ES-I3 (cell line): ENCODE data around the gene TTL.

Experiments
- H3K36me3 ChIP-seq: 2 replicates; pipeline ENCODE4 v1.6.1; 2013; ENCODE audit warnings: mild to moderate bottlenecking, low read length, control low read depth, moderate library complexity; ENCODE audit not compliant: insufficient read depth
- H3K4me1 ChIP-seq: 2 replicates; pipeline ENCODE4 v1.6.1; 2013; ENCODE audit warnings: mild to moderate bottlenecking, control low read depth, low read length; ENCODE audit not compliant: insufficient read depth
- H3K9ac ChIP-seq: 2 replicates; pipeline ENCODE4 v1.6.1; 2013; ENCODE audit warnings: low read depth, mild to moderate bottlenecking, low read length, moderate library complexity
- H3K9me3 ChIP-seq: 2 replicates; pipeline ENCODE4 v1.6.1; 2013; ENCODE audit warnings: mild to moderate bottlenecking, low read length, moderate library complexity; ENCODE audit not compliant: control insufficient read depth, insufficient read depth

Gene TTL

DNA sequence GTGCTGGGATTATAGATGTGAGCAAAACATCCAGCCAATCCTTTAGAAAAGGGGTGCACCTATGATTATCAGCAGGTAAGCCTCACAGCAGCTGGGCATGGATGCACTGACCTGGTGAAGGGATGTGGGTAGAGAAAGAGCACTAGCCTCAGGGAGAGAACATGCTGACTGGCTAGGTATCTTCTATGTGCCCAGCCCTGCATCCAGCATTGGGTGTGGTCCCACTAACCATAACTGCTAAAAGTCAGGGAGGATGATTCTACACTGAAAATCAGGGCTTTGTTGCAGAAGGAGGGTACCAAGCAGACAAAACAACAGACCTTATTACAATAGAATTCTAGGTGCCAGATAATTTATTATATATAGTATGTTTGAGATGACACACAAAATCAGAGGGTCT, 27.4 kb upstream of the TTL start:
- H3K36me3 ChIP-seq = no peaks in the 10 kb centered on the region
- H3K4me1 ChIP-seq = no peaks in the 10 kb centered on the region
- no peak overlapping the region for H3K9ac ChIP-seq
- H3K9me3 ChIP-seq = no peaks in the 10 kb centered on the region

- Histone ChIP-seq H3K9ac (no peak overlapping the region), H3K9me3 (no peaks in the 10 kb centered on the region), H3K4me1 (no peaks in the 10 kb centered on the region), H3K36me3 (no peaks in the 10 kb centered on the region)
These were observed 22.6 kb upstream of the TTL start for GRCh38 chr2:112459372-112459771.

- Histone ChIP-seq H3K9me3 (no peaks in the 10 kb centered on the region), H3K4me1 (no peaks in the 10 kb centered on the region), H3K9ac (no peak overlapping the region), H3K36me3 (no peaks in the 10 kb centered on the region)
These were observed 19.8 kb upstream of the TTL start for GRCh38 chr2:112462178-112462577.

DNA sequence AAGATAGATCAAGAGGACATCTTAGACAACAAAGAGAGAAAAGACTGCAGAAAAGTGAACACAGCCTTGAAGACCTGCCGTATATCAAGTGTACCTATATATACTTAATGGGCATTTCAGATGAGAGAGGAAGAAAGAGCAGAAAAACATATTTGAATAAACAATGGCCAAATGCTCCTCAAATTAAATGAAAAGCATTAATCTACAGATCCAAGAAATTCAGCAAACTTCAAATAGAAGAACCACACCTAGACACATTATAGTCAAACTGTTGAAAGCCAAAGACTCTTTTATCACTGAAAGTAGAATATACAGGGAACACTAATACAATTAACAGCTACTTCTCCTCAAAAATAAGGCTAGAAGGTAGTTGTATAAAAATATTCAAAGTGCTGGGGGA, 18.7 kb upstream of the TTL start:
- H3K4me1 ChIP-seq = no peaks in the 10 kb centered on the region
- H3K36me3 ChIP-seq = no peaks in the 10 kb centered on the region
- H3K9ac ChIP-seq = no peak overlapping the region
- H3K9me3 ChIP-seq = no peaks in the 10 kb centered on the region

- Histone ChIP-seq H3K4me1 (no peaks in the 10 kb centered on the region), H3K36me3 (no peaks in the 10 kb centered on the region), H3K9me3 (no peaks in the 10 kb centered on the region), H3K9ac (no peak overlapping the region)
These were observed 16.6 kb upstream of the TTL start for GRCh38 chr2:112465382-112465781.

DNA sequence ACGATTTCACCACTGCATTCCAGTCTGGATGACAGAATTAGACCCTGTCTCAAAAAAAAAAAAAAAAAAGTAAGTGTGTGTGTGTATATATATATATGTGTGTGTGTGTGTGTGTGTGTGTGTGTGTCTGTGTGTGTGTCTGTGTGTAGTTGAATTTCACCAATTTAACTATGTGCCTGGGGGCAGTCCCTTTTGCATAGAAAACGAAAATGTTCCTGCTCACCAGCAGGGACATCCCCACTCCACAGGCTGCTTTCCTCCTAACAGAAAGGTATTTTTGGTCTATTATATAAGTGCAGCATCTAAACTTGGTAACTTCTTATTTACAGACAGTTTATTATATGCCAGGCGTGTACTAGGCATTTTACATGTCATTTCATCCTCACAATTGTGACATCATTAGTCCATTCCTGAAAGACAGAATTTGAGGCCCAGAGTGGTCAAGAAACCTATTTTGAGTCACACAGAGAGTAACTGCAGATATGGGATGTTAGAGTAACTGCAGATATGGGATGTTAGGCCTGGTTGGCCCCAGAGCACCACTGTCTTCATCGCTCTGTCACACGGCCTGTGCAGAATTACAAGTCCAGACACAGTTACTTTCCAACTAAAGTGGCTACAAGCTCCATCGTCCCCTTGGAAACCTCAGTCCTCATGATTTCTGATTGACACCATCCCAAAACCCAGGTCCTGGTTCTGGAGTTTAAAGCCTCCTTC, 9.3 kb upstream of the TTL start:
- no peaks in the 10 kb centered on the region for H3K36me3 ChIP-seq
- no peak overlapping the region for H3K9ac ChIP-seq
- no peaks in the 10 kb centered on the region for H3K4me1 ChIP-seq
- no peaks in the 10 kb centered on the region for H3K9me3 ChIP-seq

DNA sequence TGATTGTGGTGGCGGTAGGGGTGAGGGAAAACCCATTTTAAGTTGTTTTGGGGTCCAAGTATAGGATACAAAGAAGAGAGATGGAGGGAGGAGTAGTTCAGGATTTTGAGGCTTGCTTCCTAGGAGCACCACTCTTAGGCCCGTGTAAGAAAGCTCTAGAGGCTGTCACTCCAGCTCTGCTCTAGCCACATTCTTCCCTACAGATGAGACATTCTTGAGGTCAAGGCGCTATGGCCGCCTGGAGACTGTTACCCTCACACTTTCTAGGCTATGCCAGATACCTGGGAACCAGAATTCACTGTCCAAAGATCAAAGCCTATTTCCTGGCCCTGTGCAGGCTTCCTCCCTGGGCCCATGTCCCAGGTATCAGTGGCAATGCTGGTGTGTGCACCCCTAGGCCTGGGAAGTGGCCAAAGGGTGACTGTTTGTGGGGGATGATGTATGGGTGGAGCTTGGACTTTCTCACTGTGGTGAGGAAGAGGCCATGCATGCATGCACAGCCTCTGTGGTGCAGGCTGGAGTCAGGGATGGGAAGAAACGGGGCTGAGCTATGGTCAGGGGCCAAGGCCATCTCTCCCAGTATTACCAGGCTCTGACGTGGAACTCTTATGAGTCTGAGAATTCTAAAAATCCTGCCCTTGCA, 7.0 kb upstream of the TTL start:
- Histone ChIP-seq H3K36me3 (no peaks in the 10 kb centered on the region), H3K9ac (no peak overlapping the region), H3K9me3 (no peaks in the 10 kb centered on the region), H3K4me1 (no peaks in the 10 kb centered on the region)

DNA sequence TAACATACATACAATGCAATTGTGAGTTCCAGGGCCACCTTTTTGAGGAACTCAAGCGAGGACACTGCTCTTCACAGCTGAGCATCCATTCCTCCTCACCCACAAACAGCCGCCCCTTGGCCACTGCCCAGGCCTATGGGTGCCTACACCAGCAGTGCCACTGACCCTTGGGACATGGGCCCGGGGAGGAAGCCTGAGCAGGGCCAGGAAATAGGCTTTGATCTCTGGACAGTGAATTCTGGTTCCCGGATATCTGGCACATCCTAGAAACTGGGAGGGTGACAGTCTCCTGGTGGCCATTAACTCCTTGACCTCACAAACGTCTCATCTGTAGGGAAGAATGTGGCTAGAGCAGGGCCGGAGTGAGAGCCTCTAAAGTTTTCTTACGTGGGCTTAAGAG, 5.5 kb upstream of the TTL start:
- no peak overlapping the region for H3K9ac ChIP-seq
- no peaks in the 10 kb centered on the region for H3K4me1 ChIP-seq
- H3K36me3 ChIP-seq = no peaks in the 10 kb centered on the region
- no peaks in the 10 kb centered on the region for H3K9me3 ChIP-seq

DNA sequence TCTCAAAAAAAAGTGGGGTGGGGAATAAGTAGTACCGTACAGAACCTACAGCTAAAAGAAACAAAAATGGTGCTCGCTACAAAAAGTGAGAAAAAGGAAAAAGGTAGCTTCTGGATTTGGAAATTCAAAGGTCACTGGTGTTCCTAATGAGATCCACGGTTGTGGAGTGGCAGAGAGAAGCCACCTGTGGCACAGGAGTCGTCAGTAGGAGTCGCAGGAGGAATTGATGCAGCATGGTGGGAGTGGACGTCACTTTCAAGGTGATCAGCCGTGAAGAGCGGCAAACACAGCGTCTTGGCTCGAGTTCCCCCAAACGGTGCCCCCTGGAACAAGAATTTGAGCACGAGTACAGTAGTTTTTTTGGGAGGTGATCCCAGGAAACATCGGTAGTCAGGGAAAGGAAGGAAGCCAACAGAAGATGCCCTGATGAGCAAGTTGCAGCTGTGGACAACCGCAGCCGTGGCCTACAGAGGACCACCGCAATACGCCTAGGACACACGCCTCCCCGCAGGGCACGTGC, 1.4 kb upstream of the TTL start:
- peak overlapping the region; percentile 50 for H3K9ac ChIP-seq
- H3K9me3 ChIP-seq = no peaks in the 10 kb centered on the region
- H3K36me3 ChIP-seq = no peaks in the 10 kb centered on the region; the same call in 1 of the 2 replicates
- H3K4me1 ChIP-seq = 0 out of 2 replicates have a peak, but pooled peaks cover 4% of the 10 kb centered on the region

DNA sequence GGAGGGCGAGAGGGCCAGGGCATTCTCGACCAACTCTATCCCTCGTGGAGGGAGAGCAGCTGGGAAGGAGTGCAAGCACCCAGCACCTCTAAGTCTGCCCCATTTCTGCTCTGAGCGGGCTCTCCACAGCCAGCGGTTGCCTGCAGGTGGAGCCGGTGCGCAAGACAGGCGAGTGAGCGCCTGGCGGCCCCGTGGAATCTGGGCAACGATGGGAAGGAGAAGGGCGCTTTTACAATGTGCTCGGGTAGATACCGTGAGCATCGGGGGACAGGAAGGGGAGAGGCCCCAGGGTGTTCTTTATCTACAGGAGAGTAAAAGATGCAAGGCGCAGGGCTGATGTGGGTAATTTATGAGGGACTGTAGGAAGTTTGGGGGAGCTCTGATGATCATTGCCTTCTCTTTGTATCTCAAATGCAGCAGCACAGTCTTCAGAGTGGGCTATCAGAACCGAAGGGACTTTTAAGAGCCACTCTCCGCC, 867 bp upstream of the TTL start:
- no peaks in the 10 kb centered on the region for H3K9me3 ChIP-seq
- H3K4me1 ChIP-seq = 0 out of 2 replicates have a peak, but pooled peaks cover 4% of the 10 kb centered on the region
- H3K36me3 ChIP-seq = no peaks in the 10 kb centered on the region; the same call in 1 of the 2 replicates
- peak overlapping the region; percentile 50 for H3K9ac ChIP-seq

DNA sequence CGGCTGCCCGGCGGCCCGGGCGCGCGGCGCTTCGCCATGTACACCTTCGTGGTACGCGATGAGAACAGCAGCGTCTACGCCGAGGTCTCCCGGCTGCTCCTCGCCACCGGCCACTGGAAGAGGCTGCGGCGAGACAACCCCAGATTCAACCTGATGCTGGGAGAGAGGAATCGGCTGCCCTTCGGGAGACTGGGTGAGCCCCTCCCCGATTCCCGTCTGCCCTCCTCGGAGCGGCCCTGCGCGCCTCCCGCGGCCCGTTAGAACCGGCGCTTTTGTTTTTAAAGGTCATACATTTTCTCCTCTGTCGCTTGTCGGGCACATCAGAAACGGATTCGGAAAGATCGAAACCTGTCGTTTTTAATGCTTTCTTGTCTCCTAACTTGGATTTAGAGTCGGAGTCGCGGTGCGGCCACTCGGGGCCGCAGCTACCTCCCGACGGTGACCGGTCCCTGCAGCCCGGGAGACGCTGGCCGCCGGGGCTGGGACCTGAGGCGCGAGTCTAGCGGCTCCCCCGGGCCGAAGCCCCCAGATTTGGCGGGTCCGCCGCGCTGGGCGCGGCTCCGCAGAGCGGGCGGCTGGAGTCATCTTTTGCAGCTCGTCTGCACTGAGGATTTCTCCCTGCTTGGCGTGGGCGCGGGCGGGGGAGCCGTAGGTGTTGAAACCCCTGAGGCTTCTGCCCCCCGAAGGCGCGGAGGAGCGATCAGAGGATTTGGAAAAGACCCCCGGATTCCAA, 519 bp downstream of the TTL start:
- Histone ChIP-seq H3K36me3 (no peaks in the 10 kb centered on the region; the same call in 1 of the 2 replicates), H3K9ac (peak overlapping the region; percentile 86), H3K4me1 (0 out of 2 replicates have a peak, but pooled peaks cover 4% of the 10 kb centered on the region), H3K9me3 (no peaks in the 10 kb centered on the region)

- peak overlapping the region; percentile 86 for H3K9ac ChIP-seq
- no peaks in the 10 kb centered on the region; the same call in 1 of the 2 replicates for H3K36me3 ChIP-seq
- H3K4me1 ChIP-seq = 0 out of 2 replicates have a peak, but pooled peaks cover 4% of the 10 kb centered on the region
- H3K9me3 ChIP-seq = no peaks in the 10 kb centered on the region
These were observed 1.1 kb downstream of the TTL start for GRCh38 chr2:112483042-112483473.

- Histone ChIP-seq H3K9me3 (no peaks in the 10 kb centered on the region), H3K36me3 (no peaks in the 10 kb centered on the region; the same call in 1 of the 2 replicates), H3K4me1 (0 out of 2 replicates have a peak, but pooled peaks cover 4% of the 10 kb centered on the region), H3K9ac (no peak overlapping the region)
These were observed 1.9 kb downstream of the TTL start for GRCh38 chr2:112483831-112484230.

DNA sequence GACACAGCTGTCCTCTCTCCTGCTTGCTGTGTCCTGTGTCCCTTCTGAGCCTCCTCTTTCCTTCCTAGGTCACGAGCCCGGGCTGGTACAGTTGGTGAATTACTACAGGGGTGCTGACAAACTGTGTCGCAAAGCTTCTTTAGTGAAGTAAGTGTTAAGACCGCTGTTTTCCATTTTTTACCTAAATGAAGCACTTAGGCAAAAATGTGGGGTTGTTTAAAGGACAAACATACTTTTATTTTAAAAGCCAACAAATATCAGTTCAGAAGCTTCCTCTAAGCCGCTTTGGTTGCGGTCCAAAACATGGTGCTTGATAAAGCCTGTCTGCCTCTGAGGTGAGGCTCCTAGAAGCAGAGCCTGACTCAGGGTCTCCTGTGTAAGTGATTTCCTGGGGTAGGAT, 3.9 kb downstream of the TTL start:
- Histone ChIP-seq H3K4me1 (0 out of 2 replicates have a peak, but pooled peaks cover 4% of the 10 kb centered on the region), H3K9ac (no peak overlapping the region), H3K36me3 (no peaks in the 10 kb centered on the region; the same call in 1 of the 2 replicates), H3K9me3 (no peaks in the 10 kb centered on the region)
